Lung (tissue), 12 donors: Measurements from ENCODE around the gene ZNF350. TPM values are rescaled to one million over a fixed set of nuclear protein-coding genes. Genes with fewer than 3 reads are reported as not detected.

ENCODE experiments used
- ATAC-seq: fragments of 200-7000 bp; cut with Tn5 transposase; one replicate; pipeline ENCODE4 v1.9.1; 2020; ENCODE audit warnings: moderate number of reproducible peaks; ENCODE audit not compliant: insufficient read depth, low FRiP score
- DNase-seq, 3 donors: peaks; one replicate each; pipeline ENCODE4 v3.0.0-alpha.2; 2013 to 2017
- H3K27ac ChIP-seq, 2 donors: one replicate each; pipeline ENCODE4 v1.5.1; 2013; ENCODE audit warnings: mild to moderate bottlenecking in 2 of 2, moderate library complexity in 2 of 2, control low read depth in 1 of 2, inconsistent platforms in 1 of 2, low read depth in 1 of 2, low read length in 1 of 2
- H3K27me3 ChIP-seq, 3 donors: one replicate each; pipeline ENCODE4 v1.5.1; 2013; ENCODE audit warnings: low read length in 2 of 3; ENCODE audit not compliant: control insufficient read depth in 3 of 3, insufficient read depth in 3 of 3
- H3K36me3 ChIP-seq, 4 donors: one replicate each; pipeline ENCODE4 v1.5.1; 2013; ENCODE audit warnings: low read length in 4 of 4, mild to moderate bottlenecking in 1 of 4, moderate library complexity in 1 of 4; ENCODE audit not compliant: control insufficient read depth in 4 of 4, insufficient read depth in 4 of 4
- H3K4me1 ChIP-seq, 5 donors: one replicate each; pipeline ENCODE4 v1.5.1; 2013; ENCODE audit warnings: low read length in 5 of 5, mild to moderate bottlenecking in 2 of 5, moderate library complexity in 1 of 5; ENCODE audit not compliant: control insufficient read depth in 5 of 5, insufficient read depth in 5 of 5
- H3K4me3 ChIP-seq: one replicate; pipeline ENCODE4 v1.5.1; 2013; ENCODE audit warnings: mild to moderate bottlenecking, control low read depth, moderate library complexity
- H3K9ac ChIP-seq, 2 donors: one replicate each; pipeline ENCODE4 v1.5.1; 2013; ENCODE audit warnings: low read length in 2 of 2, control low read depth in 1 of 2; ENCODE audit not compliant: insufficient read depth in 1 of 2
- H3K9me3 ChIP-seq, 4 donors: one replicate each; pipeline ENCODE4 v1.5.1; 2013; ENCODE audit warnings: low read length in 3 of 4, mild to moderate bottlenecking in 1 of 4, moderate library complexity in 1 of 4; ENCODE audit not compliant: control insufficient read depth in 4 of 4, insufficient read depth in 3 of 4
- CTCF ChIP-seq: IDR thresholded peaks from 2 replicates; pipeline ENCODE4 v1.5.1; 2012; ENCODE audit warnings: mild to moderate bottlenecking; ENCODE audit errors: control extremely low read depth, extremely low read depth
- WGBS, 2 donors: extraction: QIAGEN DNeasy Blood & Tissue Kit; methylation state at CpG; one replicate each; pipeline ENCODE4 v1.1.7; 2013; 5-methylcytosine and 5-hydroxymethylcytosine counted together
- polyA plus RNA-seq, 2 donors: library from polyadenylated mRNA; stranded (reverse); fragments of 200-250 nt; gene quantifications; one replicate each; pipeline ENCODE4 v1.2.1, GENCODE V29; 2013
- total RNA-seq, 2 donors: library from RNA; depleted of rRNA in 1 of 2; stranded (reverse); fragments of >200 nt in 1 of 2; gene quantifications; one replicate each; pipeline ENCODE4 v1.2.1, GENCODE V29; 2014 to 2021
- donor health status: control.
- donor health status: control.
- donor health status: Bipolar disorder and iron deficiency.
- donor health status: healthy.
- donor health status: DM: yes; HTN: yes; CAD: no.

ZNF350 gene
- total and polyA plus RNA-seq, 4 donors = 7.3 to 14.4 (median 8.5) TPM

GRCh38 chr19:52020506-52020905 is 33.9 kb upstream of the ZNF350 start:
- TF ChIP-seq CTCF = no peak
- H3K4me1 ChIP-seq = peaks cover 0 to 5% (median 0%) of the 10 kb centered on the region in 5 donors
- no peak overlapping the region for H3K27ac ChIP-seq
- no peak overlapping the region for H3K4me3 ChIP-seq
- no peaks in the 10 kb centered on the region for H3K27me3 ChIP-seq
- 96 to 97% methylated on average over 4 of the region's 4 CpGs for WGBS, 2 donors
- no peak for DNase-seq
- H3K9ac ChIP-seq = no peak overlapping the region
- no peak for ATAC-seq
- H3K36me3 ChIP-seq = peaks cover 59 to 86% (median 76%) of the 10 kb centered on the region in 4 donors
- H3K9me3 ChIP-seq = peaks cover 10 to 47% (median 42%) of the 10 kb centered on the region in 4 donors

GRCh38 chr19:52010674-52011073 is 24.0 kb upstream of the ZNF350 start:
- Histone ChIP-seq H3K9me3 (peaks cover 0 to 17% (median 4%) of the 10 kb centered on the region in 4 donors), H3K27me3 (no peaks in the 10 kb centered on the region), H3K27ac (no peak overlapping the region), H3K4me3 (no peak overlapping the region), H3K9ac (no peak overlapping the region), H3K4me1 (peaks cover 0 to 8% (median 0%) of the 10 kb centered on the region in 5 donors), H3K36me3 (peaks cover 4 to 13% (median 11%) of the 10 kb centered on the region in 4 donors)
- WGBS, 2 donors = 89 to 97% methylated on average over 1 of the region's 1 CpG
- TF ChIP-seq CTCF = no peak
- ATAC-seq (no peak), DNase-seq (no peak)

GRCh38 chr19:52007806-52008557 is 21.3 kb upstream of the ZNF350 start, which contains the start of gene ZNF615:
ZNF615 (minus strand) TSS chr19:52008211; CDS start chr19:52003711, 4,500 bp downstream.
- WGBS, 2 donors = 0 to 1% methylated on average over 44 of the region's 44 CpGs
- H3K4me1 ChIP-seq = peaks cover 0 to 8% (median 0%) of the 10 kb centered on the region in 5 donors
- peaks cover 0 to 18% (median 8%) of the 10 kb centered on the region in 4 donors for H3K9me3 ChIP-seq
- H3K27ac ChIP-seq = peak within 1 kb of the TSS; percentile 88 to 89
- peak within 1 kb of the TSS; percentile 78 to 96 for H3K9ac ChIP-seq
- TF ChIP-seq CTCF = no peak
- ATAC-seq (peak; percentile 97), DNase-seq (peak; percentile 94 to 97 (median 96))
- peaks cover 4 to 23% (median 13%) of the 10 kb centered on the region in 4 donors for H3K36me3 ChIP-seq
- H3K4me3 ChIP-seq = peak within 1 kb of the TSS; percentile 78
- H3K27me3 ChIP-seq = no peaks in the 10 kb centered on the region
